NCI-H2107 treated with DMSO at 0.1 percent for 48 hours (cell line): ENCODE measurements around the gene DDX51.

ENCODE experiments used
- DNase-seq: peaks from one replicate; lab custom pipeline; 2025; ENCODE audit not compliant: unreplicated experiment; lab: John Stamatoyannopoulos, UW

DDX51 gene

DNA sequence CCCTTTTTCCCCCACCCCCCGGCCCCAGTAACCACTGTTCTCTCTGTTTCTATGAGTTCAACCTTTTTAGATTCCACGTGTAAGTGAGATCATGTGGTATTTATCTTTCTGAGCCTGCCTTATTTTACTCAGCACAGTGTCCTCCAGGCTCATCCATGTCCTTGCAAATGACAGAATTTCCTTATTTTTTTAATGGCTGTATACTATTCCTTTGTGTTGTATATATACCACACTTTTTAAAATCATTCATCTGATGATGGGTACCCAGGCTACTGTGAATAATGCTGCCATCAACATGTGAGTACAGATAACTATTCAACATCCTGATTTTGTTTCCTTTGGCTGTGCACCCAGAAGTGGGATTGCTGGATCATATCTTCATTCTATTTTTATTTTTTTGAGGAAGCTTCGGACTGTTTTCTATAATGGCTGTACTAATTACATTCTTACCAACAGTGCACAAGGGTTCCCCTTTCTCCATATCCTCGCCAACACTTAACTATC is 54.7 kb downstream of the DDX51 start:
- DNase-seq = no peak
